NK-92 (cell line): ENCODE data around the gene SPAG16.

Experiments
- DNase-seq: peaks from one replicate; lab custom pipeline; 2025; ENCODE audit not compliant: unreplicated experiment; lab: John Stamatoyannopoulos, UW

SPAG16 gene

DNA sequence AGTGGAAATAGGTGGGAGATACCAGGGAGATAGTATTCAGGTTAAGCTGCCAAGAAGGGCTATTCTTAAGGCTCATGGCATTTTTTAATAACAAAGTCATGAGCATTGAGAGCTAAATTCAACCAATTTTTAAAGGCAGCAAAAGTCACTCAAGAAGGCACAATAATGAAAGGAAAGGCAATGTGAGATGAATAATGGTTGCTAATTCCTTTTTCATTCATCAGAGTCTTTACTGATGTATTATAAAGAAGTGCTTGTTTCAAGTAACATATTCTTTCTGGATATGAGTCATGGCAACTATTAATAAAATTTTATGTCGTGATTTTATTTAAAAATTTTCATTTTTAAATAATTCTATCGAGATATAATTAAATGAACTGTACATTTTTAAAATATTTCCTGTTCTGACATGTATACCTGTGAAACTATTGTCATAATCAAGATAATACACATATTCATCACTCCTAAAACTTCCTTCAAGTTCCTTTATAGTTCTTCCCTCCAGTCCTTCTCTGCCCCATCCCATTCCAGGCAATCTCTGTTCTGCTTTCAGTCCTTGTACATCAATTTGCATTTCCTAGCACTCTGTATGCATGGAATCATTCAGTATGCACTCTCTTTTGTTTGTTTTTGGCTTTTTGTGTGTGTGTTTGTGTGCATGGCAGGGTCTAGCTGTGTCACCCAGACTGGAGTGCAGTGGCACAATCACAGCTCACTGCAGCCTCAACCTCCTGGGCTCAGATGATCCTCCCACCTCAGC is 1167.4 kb downstream of the SPAG16 start:
- DNase-seq: no peak
